GM13977 (cell line): Measurements from ENCODE around the gene DCUN1D2.

Source experiments
- DNase-seq: peaks from one replicate; pipeline ENCODE4 v3.0.0; 2012; ENCODE audit warnings: low spot score
- in situ Hi-C: fragments of 300-500 bp; cut with MboI; formaldehyde crosslinking; loops from one replicate; pipeline ENCODE4 v1.12.0; 2022; ENCODE audit warnings: low sequenced_read_pairs, low pct_unique_long_range_greater_than_20kb, mixed read lengths, inconsistent platforms; ENCODE audit not compliant: unreplicated experiment
- TF ChIP-seq, protein P1 (sequence below): IDR thresholded peaks from 2 replicates; pipeline ENCODE4 v1.5.1; 2012; ENCODE audit warnings: mild to moderate bottlenecking, control low read depth; ENCODE audit not compliant: insufficient read depth; ENCODE audit errors: extremely low read depth, missing control alignments

Gene DCUN1D2

DNA sequence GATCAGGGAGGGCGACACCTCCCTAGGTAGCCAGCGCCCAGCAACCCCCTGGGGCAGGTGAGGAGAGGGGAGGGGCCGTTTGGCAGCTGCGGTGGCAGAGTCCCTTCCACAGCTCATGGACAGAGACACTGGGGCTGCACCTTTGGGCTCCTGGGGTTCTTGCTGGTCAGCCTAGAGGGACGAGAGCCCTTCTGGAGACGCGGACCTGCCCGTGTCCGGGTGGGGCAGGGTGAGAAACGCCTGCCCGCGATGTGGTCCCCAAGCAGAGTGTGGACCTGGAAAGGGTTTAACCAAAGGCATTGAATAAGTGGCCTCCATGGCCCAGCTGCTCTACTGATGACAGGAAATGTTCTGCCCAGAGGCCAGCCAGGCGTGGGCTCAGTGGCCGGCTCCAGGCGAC, 75.5 kb downstream of the DCUN1D2 start:
- in situ Hi-C loops: no loop called here
- TF ChIP-seq, protein P1, sequence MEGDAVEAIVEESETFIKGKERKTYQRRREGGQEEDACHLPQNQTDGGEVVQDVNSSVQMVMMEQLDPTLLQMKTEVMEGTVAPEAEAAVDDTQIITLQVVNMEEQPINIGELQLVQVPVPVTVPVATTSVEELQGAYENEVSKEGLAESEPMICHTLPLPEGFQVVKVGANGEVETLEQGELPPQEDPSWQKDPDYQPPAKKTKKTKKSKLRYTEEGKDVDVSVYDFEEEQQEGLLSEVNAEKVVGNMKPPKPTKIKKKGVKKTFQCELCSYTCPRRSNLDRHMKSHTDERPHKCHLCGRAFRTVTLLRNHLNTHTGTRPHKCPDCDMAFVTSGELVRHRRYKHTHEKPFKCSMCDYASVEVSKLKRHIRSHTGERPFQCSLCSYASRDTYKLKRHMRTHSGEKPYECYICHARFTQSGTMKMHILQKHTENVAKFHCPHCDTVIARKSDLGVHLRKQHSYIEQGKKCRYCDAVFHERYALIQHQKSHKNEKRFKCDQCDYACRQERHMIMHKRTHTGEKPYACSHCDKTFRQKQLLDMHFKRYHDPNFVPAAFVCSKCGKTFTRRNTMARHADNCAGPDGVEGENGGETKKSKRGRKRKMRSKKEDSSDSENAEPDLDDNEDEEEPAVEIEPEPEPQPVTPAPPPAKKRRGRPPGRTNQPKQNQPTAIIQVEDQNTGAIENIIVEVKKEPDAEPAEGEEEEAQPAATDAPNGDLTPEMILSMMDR: no peak
- DNase-seq: no peak

DNA sequence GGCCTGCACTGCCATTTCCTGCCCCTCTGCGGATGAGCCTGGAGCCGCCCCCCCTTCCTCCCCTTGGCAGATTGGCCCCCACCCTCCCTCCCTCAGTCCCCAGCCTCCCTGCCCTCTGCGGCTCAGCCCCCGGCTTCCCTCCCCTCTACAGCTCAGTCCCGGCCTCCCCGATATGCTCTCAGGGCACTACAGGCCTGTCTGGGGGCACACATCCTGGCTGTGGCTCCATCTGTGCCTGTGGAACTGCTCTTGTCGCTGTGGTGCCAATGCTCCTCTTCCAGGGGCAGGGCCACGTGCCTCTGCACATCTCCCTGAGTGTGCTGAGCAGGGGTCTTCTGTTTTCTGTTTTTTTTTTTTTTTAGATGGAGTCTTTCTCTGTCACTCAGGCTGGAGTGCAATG, 76.2 kb downstream of the DCUN1D2 start:
- TF ChIP-seq, protein P1: no peak
- no peak for DNase-seq
- in situ Hi-C loops: no loop called here

DNA sequence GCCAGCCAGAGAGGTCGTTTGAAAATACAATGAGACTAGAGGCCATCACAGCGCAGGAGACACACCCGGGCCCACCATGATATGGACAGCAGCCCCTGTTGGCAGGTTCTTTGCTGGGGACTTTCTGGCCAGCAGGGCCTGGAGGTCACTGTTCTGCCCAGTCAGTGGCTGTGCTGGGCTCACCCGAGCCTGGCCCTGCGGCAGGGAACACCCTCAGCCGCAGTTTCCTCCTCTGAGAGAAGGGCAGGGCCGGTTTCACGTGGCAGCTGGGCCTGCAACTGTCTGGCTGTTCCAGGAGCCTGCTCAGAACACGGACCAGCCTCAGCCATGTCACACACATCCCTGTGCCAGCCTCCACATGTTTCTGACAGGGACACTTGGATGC, 76.6 kb downstream of the DCUN1D2 start:
- TF ChIP-seq, protein P1: no peak
- DNase-seq: no peak
- in situ Hi-C loops: no loop called here

DNA sequence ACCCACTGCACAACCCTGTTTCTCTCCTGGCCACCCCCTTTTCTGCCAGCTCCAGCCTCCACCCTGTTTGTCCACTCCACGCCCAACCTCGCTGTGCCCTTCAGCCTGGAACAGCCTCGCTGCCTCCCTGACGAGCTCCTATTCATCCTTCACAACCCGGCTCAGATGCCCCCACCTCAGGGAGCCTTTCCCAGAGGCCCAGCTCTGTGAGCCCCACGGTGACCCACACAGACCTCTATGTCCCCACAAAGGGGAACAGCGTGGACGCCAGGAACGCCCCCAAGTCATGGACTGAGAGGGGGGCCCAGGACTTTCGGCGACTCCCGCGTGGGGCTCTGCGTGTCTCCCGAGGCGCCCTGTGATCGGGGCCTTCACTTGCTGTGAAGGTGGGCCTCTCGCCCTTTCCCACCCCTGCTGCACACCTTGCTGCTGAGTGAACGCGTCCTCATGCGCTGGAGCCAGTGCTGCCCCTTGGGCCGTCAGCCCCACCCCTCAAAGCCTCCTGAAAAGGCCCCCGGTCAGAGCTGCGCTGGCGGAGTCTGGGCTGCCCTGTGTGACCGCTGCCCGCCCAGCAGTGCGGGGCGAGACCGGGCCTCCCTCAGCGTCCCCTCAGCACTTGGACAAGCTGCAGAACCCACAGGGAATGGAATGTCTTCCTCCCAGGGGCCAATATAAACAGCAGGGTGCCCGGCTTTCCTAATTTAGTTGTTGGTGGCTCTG, 77.2 kb downstream of the DCUN1D2 start:
- no peak for DNase-seq
- TF ChIP-seq, protein P1: no peak
- in situ Hi-C loops: no loop called here

DNA sequence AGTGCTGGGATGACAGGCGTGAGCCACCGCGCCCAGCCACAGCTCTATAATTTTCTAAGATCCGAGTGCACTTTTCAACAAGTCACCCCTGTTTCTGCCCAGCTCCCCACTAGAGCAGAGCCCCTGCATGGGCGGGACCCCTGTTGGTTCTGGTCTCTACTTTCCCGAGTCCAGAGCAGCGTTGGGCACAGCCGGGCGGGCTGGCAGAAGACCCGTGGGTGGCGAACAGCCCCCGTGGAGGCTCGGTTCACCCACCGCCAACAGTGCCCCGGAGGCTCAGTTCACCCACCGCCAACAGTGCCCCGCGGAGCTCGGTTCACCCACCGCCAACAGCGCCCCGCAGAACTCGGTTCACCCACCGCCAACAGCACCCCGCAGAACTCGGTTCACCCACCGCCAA, 78.1 kb downstream of the DCUN1D2 start:
- TF ChIP-seq, protein P1: no peak
- in situ Hi-C loops: no loop called here
- no peak for DNase-seq

DNA sequence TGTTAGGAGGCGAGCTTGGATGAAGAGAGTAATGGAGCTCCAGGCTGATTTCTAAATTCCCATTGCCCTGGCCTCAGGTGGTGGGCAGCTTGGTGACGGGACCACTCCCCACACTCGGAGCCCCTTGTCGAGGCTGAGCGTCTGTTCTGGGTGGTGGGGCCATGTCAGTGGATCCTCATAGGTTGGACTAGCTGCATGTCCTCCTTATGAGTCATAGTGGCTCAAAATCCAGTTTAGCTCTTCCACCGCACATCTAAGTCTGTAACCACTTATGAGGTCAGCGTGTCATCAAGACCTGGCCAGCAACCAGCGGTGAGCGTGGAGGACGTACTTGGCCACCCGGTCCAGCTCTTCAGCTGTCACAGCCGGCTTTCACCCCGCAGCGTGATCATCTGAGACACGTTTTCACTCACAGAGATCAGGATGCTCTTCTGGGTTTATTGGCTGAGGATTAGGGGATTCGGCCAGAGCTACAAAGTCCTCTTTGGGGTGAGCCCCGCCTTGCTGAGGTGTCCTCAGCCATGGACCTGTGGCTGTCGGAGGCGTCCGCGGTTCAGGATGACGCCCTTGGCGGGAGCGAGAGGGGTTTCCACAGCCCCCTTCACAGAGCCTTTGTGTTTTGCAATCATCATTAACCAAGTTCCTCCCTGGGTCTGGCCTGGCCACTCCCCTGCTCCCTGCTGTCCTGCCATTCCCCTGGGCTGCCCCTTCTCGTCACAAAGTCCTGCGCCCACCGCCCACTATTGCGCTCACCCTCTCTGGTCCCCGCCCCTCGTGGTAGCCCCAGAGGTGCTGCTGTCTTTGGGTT, 79.1 kb downstream of the DCUN1D2 start:
- TF ChIP-seq, protein P1: no peak
- in situ Hi-C loops: no loop called here
- no peak for DNase-seq
